Measurements from ENCODE around the gene SRBD1.
"Not testable (repeated sequence)": the region's sequence is repeated elsewhere in the genome, so short reads cannot be mapped to it uniquely, and the experiment has no call there.

Gene SRBD1

DNA sequence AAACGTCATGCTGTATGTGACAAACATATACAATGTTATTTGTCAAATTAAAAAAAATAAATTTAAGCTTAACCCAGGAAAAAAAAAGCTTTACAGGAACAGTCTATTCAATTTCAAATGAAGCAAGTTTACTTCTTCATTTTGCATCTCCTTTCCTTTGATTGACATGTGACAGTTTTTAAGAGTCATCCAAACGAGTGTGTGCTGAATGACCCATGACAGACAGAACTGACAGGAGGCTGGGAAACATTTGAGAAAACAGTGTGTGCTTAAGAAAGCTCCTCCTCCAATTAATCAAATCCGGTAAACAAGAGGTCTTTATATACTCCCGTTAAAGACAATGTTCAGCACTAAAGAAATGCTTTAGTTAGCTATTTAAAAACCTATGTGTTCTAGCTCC is 177.7 kb downstream of the SRBD1 start:
- Histone ChIP-seq H3K9me3 (ENCODE audit: control insufficient read depth, low read length) (no peaks in the 10 kb centered on the region), H3K27ac (ENCODE audit: insufficient read depth, low read depth, low read length, poor library complexity, severe bottlenecking) (no peak overlapping the region), H3K4me3 (ENCODE audit: insufficient read depth, low read depth, low read length) (no peak overlapping the region), H3K27me3 (ENCODE audit: control insufficient read depth, insufficient read depth, low read length, poor library complexity, severe bottlenecking) (no peaks in the 10 kb centered on the region), H3K36me3 (ENCODE audit: control insufficient read depth, insufficient read depth, low read length) (no peaks in the 10 kb centered on the region), H3K4me1 (ENCODE audit: control insufficient read depth, insufficient read depth, low read length) (no peaks in the 10 kb centered on the region)
- WGBS, 2 experiments: 58 to 66% methylated on average over 3 of the region's 4 CpGs

DNA sequence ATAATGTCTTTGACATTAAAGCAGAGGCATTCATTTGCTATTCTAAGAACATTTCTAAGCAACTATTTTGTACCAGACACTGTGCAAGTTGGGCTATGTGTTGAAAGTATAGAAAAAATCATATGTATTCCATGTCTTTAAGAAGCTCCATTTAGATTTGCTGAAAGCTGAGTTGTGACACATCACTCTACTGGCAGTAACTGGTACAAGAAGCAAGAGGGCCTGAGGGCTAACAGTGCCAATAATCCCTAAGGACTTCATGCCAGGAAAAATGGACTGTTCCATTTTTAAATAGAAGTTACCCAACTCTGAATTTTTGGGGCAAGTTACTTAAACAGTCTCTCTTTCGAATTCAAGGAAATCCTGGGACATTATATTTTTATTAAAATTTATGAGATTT is 178.7 kb downstream of the SRBD1 start:
- no peaks in the 10 kb centered on the region for H3K9me3 ChIP-seq (ENCODE audit: control insufficient read depth, low read length)
- no peaks in the 10 kb centered on the region for H3K36me3 ChIP-seq (ENCODE audit: control insufficient read depth, insufficient read depth, low read length)
- H3K4me3 ChIP-seq (ENCODE audit: insufficient read depth, low read depth, low read length): no peak overlapping the region
- WGBS, 2 experiments: 100% methylated on average over 1 of the region's 1 CpG; no CpG with 5 or more reads in 1 of the 2 experiments
- no peaks in the 10 kb centered on the region for H3K27me3 ChIP-seq (ENCODE audit: control insufficient read depth, insufficient read depth, low read length, poor library complexity, severe bottlenecking)
- H3K27ac ChIP-seq (ENCODE audit: insufficient read depth, low read depth, low read length, poor library complexity, severe bottlenecking): no peak overlapping the region
- H3K4me1 ChIP-seq (ENCODE audit: control insufficient read depth, insufficient read depth, low read length): no peaks in the 10 kb centered on the region

DNA sequence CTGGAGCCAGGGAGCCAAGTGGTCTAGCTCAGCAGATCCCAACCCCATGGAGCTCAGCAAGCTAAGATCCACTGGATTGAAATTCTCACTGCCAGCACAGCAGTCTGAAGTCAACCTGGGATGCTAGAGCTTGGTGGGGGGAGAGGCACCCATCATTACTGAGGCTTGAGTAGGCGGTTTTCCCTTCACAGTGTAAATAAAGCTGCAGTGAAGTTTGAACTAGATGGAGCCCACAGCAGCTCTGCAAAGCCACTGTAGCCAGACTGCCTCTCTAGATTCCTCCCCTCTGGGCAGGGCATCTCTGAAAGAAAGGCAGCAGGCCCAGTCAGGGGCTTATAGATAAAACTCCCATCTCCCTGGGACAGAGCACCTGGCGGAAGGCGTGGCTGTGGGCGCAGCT is 185.0 kb downstream of the SRBD1 start:
- H3K4me1 ChIP-seq (ENCODE audit: control insufficient read depth, insufficient read depth, low read length); H3K4me3 ChIP-seq (ENCODE audit: insufficient read depth, low read depth, low read length); H3K27ac ChIP-seq (ENCODE audit: insufficient read depth, low read depth, low read length, poor library complexity, severe bottlenecking); H3K36me3 ChIP-seq (ENCODE audit: control insufficient read depth, insufficient read depth, low read length); H3K9me3 ChIP-seq (ENCODE audit: control insufficient read depth, low read length); H3K27me3 ChIP-seq (ENCODE audit: control insufficient read depth, insufficient read depth, low read length, poor library complexity, severe bottlenecking): not testable (repeated sequence)
- WGBS, 2 experiments: 95 to 96% methylated on average over 4 of the region's 4 CpGs

DNA sequence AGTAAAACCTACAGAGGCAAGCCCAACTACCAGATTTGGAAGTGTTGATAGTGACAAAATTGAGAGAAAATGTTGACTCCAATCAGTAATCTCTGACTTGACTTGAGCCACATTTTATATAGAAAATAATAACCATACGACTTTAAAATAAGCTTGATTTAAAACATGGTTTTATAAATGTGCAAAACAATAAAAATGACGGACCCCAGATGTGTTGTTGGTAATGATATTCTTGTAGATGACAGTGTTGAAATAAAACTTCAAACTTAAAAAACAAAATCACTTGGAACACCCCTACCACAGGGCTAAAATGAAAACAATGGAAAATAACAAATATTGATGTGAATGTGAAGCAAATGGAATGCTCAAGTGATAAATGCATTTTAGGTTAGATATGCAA is 188.1 kb downstream of the SRBD1 start:
- Histone ChIP-seq H3K36me3 (ENCODE audit: control insufficient read depth, insufficient read depth, low read length) (no peaks in the 10 kb centered on the region), H3K27me3 (ENCODE audit: control insufficient read depth, insufficient read depth, low read length, poor library complexity, severe bottlenecking) (no peaks in the 10 kb centered on the region), H3K27ac (ENCODE audit: insufficient read depth, low read depth, low read length, poor library complexity, severe bottlenecking) (no peak overlapping the region), H3K4me1 (ENCODE audit: control insufficient read depth, insufficient read depth, low read length) (no peaks in the 10 kb centered on the region), H3K9me3 (ENCODE audit: control insufficient read depth, low read length) (no peaks in the 10 kb centered on the region), H3K4me3 (ENCODE audit: insufficient read depth, low read depth, low read length) (no peak overlapping the region)
- WGBS, 2 experiments: 67% methylated on average over 1 of the region's 2 CpGs; no CpG with 5 or more reads in 1 of the 2 experiments

DNA sequence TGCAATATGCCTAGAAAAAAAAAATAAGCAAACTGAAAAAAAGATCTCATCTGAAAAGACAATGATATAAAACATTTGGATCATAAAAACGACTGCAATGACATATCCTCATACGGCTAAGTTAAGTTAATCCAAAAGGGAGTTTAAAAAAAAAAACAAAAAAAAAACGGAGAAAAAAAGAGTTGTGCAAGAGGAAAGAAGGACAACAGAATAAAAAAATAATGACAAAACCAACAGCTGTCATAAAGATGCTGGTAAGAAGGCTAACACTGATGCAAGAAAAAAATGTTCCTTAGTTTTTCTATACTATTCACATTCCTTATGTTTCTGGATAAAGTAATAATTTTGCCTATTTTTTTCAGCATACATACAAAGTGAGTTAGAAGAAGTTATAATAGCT is 192.5 kb downstream of the SRBD1 start:
- no peak overlapping the region for H3K4me3 ChIP-seq (ENCODE audit: insufficient read depth, low read depth, low read length)
- H3K27me3 ChIP-seq (ENCODE audit: control insufficient read depth, insufficient read depth, low read length, poor library complexity, severe bottlenecking): no peaks in the 10 kb centered on the region
- no peak overlapping the region for H3K27ac ChIP-seq (ENCODE audit: insufficient read depth, low read depth, low read length, poor library complexity, severe bottlenecking)
- no peaks in the 10 kb centered on the region for H3K9me3 ChIP-seq (ENCODE audit: control insufficient read depth, low read length)
- H3K36me3 ChIP-seq (ENCODE audit: control insufficient read depth, insufficient read depth, low read length): no peaks in the 10 kb centered on the region
- no peaks in the 10 kb centered on the region for H3K4me1 ChIP-seq (ENCODE audit: control insufficient read depth, insufficient read depth, low read length)
- WGBS, 2 experiments: 91% methylated on average over 3 of the region's 3 CpGs; no CpG with 5 or more reads in 1 of the 2 experiments

DNA sequence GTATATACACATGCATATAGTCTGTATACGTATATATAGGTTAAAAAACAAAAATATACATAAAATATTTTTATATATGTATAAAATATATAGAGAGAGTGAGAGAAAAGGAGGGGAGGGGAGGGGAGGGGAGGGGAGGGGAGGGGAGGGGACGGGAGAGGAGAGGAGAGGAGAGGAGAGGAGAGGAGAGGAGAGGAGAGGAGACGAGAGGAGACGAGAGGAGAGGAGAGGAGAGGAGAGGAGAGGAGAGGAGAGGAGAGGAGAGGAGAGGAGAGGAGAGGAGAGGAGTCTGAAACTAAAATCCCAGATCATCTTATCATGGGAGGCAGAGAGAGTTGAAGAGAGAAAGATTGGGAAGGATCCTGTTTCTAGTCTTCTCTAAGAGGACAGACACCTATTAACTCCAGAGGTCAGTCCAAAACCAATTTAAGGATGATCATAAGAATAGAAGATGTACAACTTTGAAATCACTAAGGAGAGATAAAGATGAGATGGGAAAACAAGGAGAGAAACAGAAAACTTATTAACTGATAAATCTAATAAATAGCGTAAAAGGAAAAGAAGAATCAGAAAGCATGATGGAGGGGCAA is 195.4 kb downstream of the SRBD1 start:
- no peaks in the 10 kb centered on the region for H3K27me3 ChIP-seq (ENCODE audit: control insufficient read depth, insufficient read depth, low read length, poor library complexity, severe bottlenecking)
- no CpG with 5 or more reads among the region's 5 CpGs for WGBS, 2 experiments

DNA sequence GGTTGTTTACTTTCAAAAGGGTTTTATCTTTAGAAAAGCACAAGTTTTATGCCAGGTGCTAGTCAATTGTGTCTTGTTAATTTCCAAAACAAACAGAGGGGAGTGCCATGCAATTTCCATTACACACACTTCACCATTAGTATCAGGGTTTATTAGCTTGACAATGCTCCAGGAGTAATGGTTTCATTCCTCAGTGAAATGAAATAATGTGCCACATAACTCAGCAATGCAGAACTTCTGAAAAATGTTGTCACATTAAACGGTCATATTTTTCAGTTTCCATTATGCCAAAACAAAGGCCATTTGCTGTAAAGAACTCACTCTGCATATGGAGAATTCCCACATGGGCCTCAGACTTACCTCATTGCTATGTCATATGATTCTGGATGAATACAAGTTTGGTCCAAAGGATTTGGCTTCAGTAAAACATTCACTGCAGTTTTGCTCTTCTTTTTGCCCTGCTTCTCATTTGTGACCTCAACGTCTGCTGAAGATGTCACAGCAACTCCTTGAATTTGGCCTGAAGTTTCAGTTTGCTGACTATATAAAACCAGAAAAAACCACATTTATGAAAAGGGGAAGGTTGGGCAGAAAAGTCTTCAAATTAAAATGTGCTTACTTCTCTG is 198.2 kb downstream of the SRBD1 start:
- no peak overlapping the region for H3K27ac ChIP-seq (ENCODE audit: insufficient read depth, low read depth, low read length, poor library complexity, severe bottlenecking)
- 55 to 63% methylated on average over 2 of the region's 2 CpGs for WGBS, 2 experiments

More for the DNA sequence above, 195.4 kb downstream of the SRBD1 start:
- Histone ChIP-seq H3K27ac (ENCODE audit: insufficient read depth, low read depth, low read length, poor library complexity, severe bottlenecking) (no peak overlapping the region), H3K9me3 (ENCODE audit: control insufficient read depth, low read length) (no peaks in the 10 kb centered on the region), H3K4me1 (ENCODE audit: control insufficient read depth, insufficient read depth, low read length) (no peaks in the 10 kb centered on the region), H3K4me3 (ENCODE audit: insufficient read depth, low read depth, low read length) (no peak overlapping the region), H3K36me3 (ENCODE audit: control insufficient read depth, insufficient read depth, low read length) (no peaks in the 10 kb centered on the region)

DNA sequence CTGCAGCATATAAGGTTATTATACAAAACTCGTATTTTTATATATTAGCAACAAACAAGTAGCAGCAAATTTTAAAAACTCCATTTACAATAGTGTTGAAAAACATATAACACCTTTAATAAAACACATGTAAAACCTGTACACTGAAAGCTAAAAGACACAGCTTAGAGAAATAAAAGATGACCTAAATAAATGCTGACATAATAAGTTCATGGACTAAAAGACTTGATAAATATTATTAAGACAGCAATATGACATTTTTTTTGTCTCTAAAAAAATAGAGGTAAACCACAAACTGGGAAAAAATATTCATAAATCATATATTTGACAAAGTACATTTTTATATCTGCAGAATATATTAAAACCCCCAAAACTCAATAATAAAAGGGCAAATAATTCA is 201.4 kb downstream of the SRBD1 start:
- no peaks in the 10 kb centered on the region for H3K36me3 ChIP-seq (ENCODE audit: control insufficient read depth, insufficient read depth, low read length)
- WGBS, 2 experiments: 100% methylated on average over 1 of the region's 1 CpG; no CpG with 5 or more reads in 1 of the 2 experiments
- H3K27me3 ChIP-seq (ENCODE audit: control insufficient read depth, insufficient read depth, low read length, poor library complexity, severe bottlenecking): no peaks in the 10 kb centered on the region
- no peaks in the 10 kb centered on the region for H3K9me3 ChIP-seq (ENCODE audit: control insufficient read depth, low read length)
- H3K4me3 ChIP-seq (ENCODE audit: insufficient read depth, low read depth, low read length): no peak overlapping the region
- no peak overlapping the region for H3K27ac ChIP-seq (ENCODE audit: insufficient read depth, low read depth, low read length, poor library complexity, severe bottlenecking)
- no peaks in the 10 kb centered on the region for H3K4me1 ChIP-seq (ENCODE audit: control insufficient read depth, insufficient read depth, low read length)

More for the DNA sequence above, 198.2 kb downstream of the SRBD1 start:
- Histone ChIP-seq H3K4me1 (ENCODE audit: control insufficient read depth, insufficient read depth, low read length) (no peaks in the 10 kb centered on the region), H3K27me3 (ENCODE audit: control insufficient read depth, insufficient read depth, low read length, poor library complexity, severe bottlenecking) (no peaks in the 10 kb centered on the region), H3K36me3 (ENCODE audit: control insufficient read depth, insufficient read depth, low read length) (no peaks in the 10 kb centered on the region), H3K9me3 (ENCODE audit: control insufficient read depth, low read length) (no peaks in the 10 kb centered on the region), H3K4me3 (ENCODE audit: insufficient read depth, low read depth, low read length) (no peak overlapping the region)

DNA sequence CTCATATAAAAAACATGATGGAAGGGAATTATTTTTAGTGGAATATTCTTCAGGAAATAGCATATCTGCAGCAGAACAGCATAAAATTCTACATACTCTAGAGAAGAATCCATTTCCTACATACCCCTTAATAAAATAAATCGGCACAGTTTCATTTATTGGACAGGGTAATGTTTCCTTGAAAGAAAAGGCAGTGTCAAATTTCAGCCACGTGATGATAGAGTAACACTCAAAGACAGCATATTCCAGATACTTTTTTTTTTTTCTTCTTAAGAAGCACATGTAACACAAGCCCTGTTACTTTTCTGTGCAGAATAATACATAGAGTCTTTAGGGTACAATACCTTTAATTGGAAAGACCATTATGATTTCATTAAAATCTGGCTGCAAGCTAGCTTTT is 204.4 kb downstream of the SRBD1 start:
- no peak overlapping the region for H3K4me3 ChIP-seq (ENCODE audit: insufficient read depth, low read depth, low read length)
- H3K4me1 ChIP-seq (ENCODE audit: control insufficient read depth, insufficient read depth, low read length): no peaks in the 10 kb centered on the region
- H3K9me3 ChIP-seq (ENCODE audit: control insufficient read depth, low read length): no peaks in the 10 kb centered on the region
- no peaks in the 10 kb centered on the region for H3K36me3 ChIP-seq (ENCODE audit: control insufficient read depth, insufficient read depth, low read length)
- no peak overlapping the region for H3K27ac ChIP-seq (ENCODE audit: insufficient read depth, low read depth, low read length, poor library complexity, severe bottlenecking)
- H3K27me3 ChIP-seq (ENCODE audit: control insufficient read depth, insufficient read depth, low read length, poor library complexity, severe bottlenecking): no peaks in the 10 kb centered on the region
- 89 to 92% methylated on average over 1 to 2 of the region's 2 CpGs for WGBS, 2 experiments

DNA sequence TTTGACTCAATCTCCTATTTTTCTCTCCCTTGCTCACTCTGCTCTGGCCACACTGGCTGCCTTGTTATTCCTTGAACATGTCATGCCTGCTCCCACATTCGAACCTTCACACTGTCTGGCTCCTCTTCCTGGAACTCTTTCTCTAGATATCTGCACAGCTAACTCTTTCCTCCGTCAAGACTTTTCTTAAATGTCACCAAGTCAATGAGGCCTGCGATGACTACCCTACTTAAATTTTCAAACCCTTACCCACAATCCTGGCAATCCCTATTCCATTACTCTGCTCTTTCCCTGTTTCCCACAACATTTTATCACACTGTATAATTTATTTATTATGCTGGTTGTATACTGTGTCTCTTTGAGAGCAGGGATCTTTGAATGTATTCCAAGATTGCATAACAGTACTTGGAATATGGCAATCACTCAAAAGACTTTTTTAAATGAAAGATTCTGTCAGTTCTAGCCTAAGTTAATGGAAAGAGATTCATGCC is 206.2 kb downstream of the SRBD1 start:
- no peaks in the 10 kb centered on the region for H3K27me3 ChIP-seq (ENCODE audit: control insufficient read depth, insufficient read depth, low read length, poor library complexity, severe bottlenecking)
- H3K27ac ChIP-seq (ENCODE audit: insufficient read depth, low read depth, low read length, poor library complexity, severe bottlenecking): no peak overlapping the region
- 90 to 95% methylated on average over 3 of the region's 3 CpGs for WGBS, 2 experiments
- no peaks in the 10 kb centered on the region for H3K4me1 ChIP-seq (ENCODE audit: control insufficient read depth, insufficient read depth, low read length)
- no peaks in the 10 kb centered on the region for H3K36me3 ChIP-seq (ENCODE audit: control insufficient read depth, insufficient read depth, low read length)
- H3K4me3 ChIP-seq (ENCODE audit: insufficient read depth, low read depth, low read length): no peak overlapping the region
- H3K9me3 ChIP-seq (ENCODE audit: control insufficient read depth, low read length): no peaks in the 10 kb centered on the region
